Measurements from ENCODE around the gene CACTIN. TPM values are rescaled to one million over a fixed set of nuclear protein-coding genes. Genes with fewer than 3 reads are reported as not detected.

The CACTIN gene
- total RNA-seq, 6 experiments from 2014 or later = 8.4 to 14.9 (median 10.3) TPM

GRCh38 chr19:3595521-3596061 lies 31.0 kb downstream of the CACTIN start:
- Histone ChIP-seq H3K27me3 (no peaks in the 10 kb centered on the region), H3K4me1 (peaks cover 0 to 6% (median 0%) of the 10 kb centered on the region in 4 donors), H3K4me3 (no peak overlapping the region), H3K27ac (no peak overlapping the region), H3K36me3 (no peaks in the 10 kb centered on the region), H3K9me3 (no peaks in the 10 kb centered on the region)
- 80% methylated on average over 1 of the region's 34 CpGs for WGBS (ENCODE audit: insufficient coverage, low coverage, low lambda C conversion rate, missing lambda C conversion rate)
- no peak for TF ChIP-seq POLR2A (IDR thresholded peaks at IDR 0.05)
- no peak for TF ChIP-seq CTCF (IDR thresholded peaks at IDR 0.05)
- ATAC-seq (no peak), DNase-seq (no peak)
- intact Hi-C loops (cut with DNase I) = no loop called here

GRCh38 chr19:3593156-3593555 lies 33.4 kb downstream of the CACTIN start:
- Histone ChIP-seq H3K27me3 (no peaks in the 10 kb centered on the region), H3K27ac (no peak overlapping the region), H3K36me3 (no peaks in the 10 kb centered on the region), H3K4me1 (peaks cover 0 to 6% (median 0%) of the 10 kb centered on the region in 4 donors), H3K9me3 (no peaks in the 10 kb centered on the region), H3K4me3 (no peak overlapping the region)
- DNase-seq = no peak
- 32% methylated on average over 7 of the region's 11 CpGs for WGBS (ENCODE audit: insufficient coverage, low coverage, low lambda C conversion rate, missing lambda C conversion rate)
- TF ChIP-seq POLR2A (IDR thresholded peaks at IDR 0.05) (no peak), CTCF (IDR thresholded peaks at IDR 0.05) (no peak)
- intact Hi-C loops (cut with DNase I) = no loop called here
- peak in 1 of 4 donors; percentile 12 for ATAC-seq

- TF ChIP-seq POLR2A (IDR thresholded peaks at IDR 0.05) (no peak), CTCF (IDR thresholded peaks at IDR 0.05) (no peak)
- Histone ChIP-seq H3K4me1 (peaks cover 0 to 6% (median 0%) of the 10 kb centered on the region in 4 donors), H3K9me3 (no peaks in the 10 kb centered on the region), H3K36me3 (no peaks in the 10 kb centered on the region), H3K27ac (no peak overlapping the region), H3K4me3 (no peak overlapping the region), H3K27me3 (no peaks in the 10 kb centered on the region)
- peak; percentile 74 to 93 (median 82) for ATAC-seq
- peak in 2 of 3 donors; percentile 20 to 67 for DNase-seq
- intact Hi-C loops (cut with DNase I) = no loop called here
- WGBS (ENCODE audit: insufficient coverage, low coverage, low lambda C conversion rate, missing lambda C conversion rate) = 40% methylated on average over 6 of the region's 9 CpGs
Observed at GRCh38 chr19:3591876-3592613, 34.5 kb downstream of the CACTIN start.

- Histone ChIP-seq H3K4me3 (no peak overlapping the region), H3K36me3 (no peaks in the 10 kb centered on the region), H3K27me3 (no peaks in the 10 kb centered on the region), H3K9me3 (no peaks in the 10 kb centered on the region), H3K4me1 (peaks cover 0 to 6% (median 0%) of the 10 kb centered on the region in 4 donors), H3K27ac (no peak overlapping the region)
- DNase-seq (no peak), ATAC-seq (no peak)
- WGBS (ENCODE audit: insufficient coverage, low coverage, low lambda C conversion rate, missing lambda C conversion rate) = no CpG with 5 or more reads among the region's 8 CpGs
- no peak for TF ChIP-seq POLR2A (IDR thresholded peaks at IDR 0.05)
- no peak for TF ChIP-seq CTCF (IDR thresholded peaks at IDR 0.05)
- intact Hi-C loops (cut with DNase I) = no loop called here
Observed at GRCh38 chr19:3590991-3591659, 35.5 kb downstream of the CACTIN start.

All from right lobe of liver (tissue), 6 donors.